NCI-H2171 (cell line): ENCODE data around the gene CLPTM1L.
"Not testable (repeated sequence)": the region's sequence is repeated elsewhere in the genome, so short reads cannot be mapped to it uniquely, and the experiment has no call there.

Experiments used
- DNase-seq: peaks from one replicate; lab custom pipeline; 2025; lab: John Stamatoyannopoulos, UW

The CLPTM1L gene

GRCh38 chr5:1359713-1360112 is 14.8 kb upstream of the CLPTM1L start:
- no peak for DNase-seq

GRCh38 chr5:1359031-1359645 is 14.2 kb upstream of the CLPTM1L start:
- DNase-seq: no peak

GRCh38 chr5:1358726-1359025 is 13.8 kb upstream of the CLPTM1L start:
- no peak for DNase-seq

GRCh38 chr5:1357946-1358725 is 13.2 kb upstream of the CLPTM1L start:
- no peak for DNase-seq

GRCh38 chr5:1356873-1357787 is 12.2 kb upstream of the CLPTM1L start:
- no peak for DNase-seq

- DNase-seq: no peak
Observed at GRCh38 chr5:1354576-1354975, 9.7 kb upstream of the CLPTM1L start.

GRCh38 chr5:1352231-1353219 is 7.6 kb upstream of the CLPTM1L start:
- DNase-seq: no peak

GRCh38 chr5:1351156-1351555 is 6.3 kb upstream of the CLPTM1L start:
- DNase-seq: no peak

GRCh38 chr5:1349246-1349645 is 4.3 kb upstream of the CLPTM1L start:
- DNase-seq: no peak

GRCh38 chr5:1348986-1349245 is 4.0 kb upstream of the CLPTM1L start:
- DNase-seq: no peak

GRCh38 chr5:1347571-1347970 is 2.7 kb upstream of the CLPTM1L start:
- DNase-seq: no peak

GRCh38 chr5:1346627-1347440 is 1.9 kb upstream of the CLPTM1L start:
- no peak for DNase-seq

GRCh38 chr5:1345876-1346626 is 1.2 kb upstream of the CLPTM1L start:
- no peak for DNase-seq

GRCh38 chr5:1343931-1344901 is 683 bp downstream of the CLPTM1L start:
- DNase-seq: peak; percentile 51

GRCh38 chr5:1343315-1343751 is 1.6 kb downstream of the CLPTM1L start:
- no peak for DNase-seq

- not testable (repeated sequence) for DNase-seq
Observed at GRCh38 chr5:1342711-1343110, 2.2 kb downstream of the CLPTM1L start.

- no peak for DNase-seq
Observed at GRCh38 chr5:1342268-1342667, 2.6 kb downstream of the CLPTM1L start.

GRCh38 chr5:1341863-1342262 is 3.0 kb downstream of the CLPTM1L start:
- no peak for DNase-seq

- not testable (repeated sequence) for DNase-seq
Observed at GRCh38 chr5:1339818-1340210, 5.1 kb downstream of the CLPTM1L start.
